Measurements from ENCODE around the gene MTG2.

GRCh38 chr20:62167474-62167873, 15.4 kb upstream of the MTG2 start:
- TF ChIP-seq, protein P1, sequence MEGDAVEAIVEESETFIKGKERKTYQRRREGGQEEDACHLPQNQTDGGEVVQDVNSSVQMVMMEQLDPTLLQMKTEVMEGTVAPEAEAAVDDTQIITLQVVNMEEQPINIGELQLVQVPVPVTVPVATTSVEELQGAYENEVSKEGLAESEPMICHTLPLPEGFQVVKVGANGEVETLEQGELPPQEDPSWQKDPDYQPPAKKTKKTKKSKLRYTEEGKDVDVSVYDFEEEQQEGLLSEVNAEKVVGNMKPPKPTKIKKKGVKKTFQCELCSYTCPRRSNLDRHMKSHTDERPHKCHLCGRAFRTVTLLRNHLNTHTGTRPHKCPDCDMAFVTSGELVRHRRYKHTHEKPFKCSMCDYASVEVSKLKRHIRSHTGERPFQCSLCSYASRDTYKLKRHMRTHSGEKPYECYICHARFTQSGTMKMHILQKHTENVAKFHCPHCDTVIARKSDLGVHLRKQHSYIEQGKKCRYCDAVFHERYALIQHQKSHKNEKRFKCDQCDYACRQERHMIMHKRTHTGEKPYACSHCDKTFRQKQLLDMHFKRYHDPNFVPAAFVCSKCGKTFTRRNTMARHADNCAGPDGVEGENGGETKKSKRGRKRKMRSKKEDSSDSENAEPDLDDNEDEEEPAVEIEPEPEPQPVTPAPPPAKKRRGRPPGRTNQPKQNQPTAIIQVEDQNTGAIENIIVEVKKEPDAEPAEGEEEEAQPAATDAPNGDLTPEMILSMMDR (IDR thresholded peaks at IDR 0.05; ENCODE audit: low read depth, low read length), result no peak
- TF ChIP-seq POLR2A (IDR thresholded peaks at IDR 0.05; ENCODE audit: extremely low read depth, insufficient read length), result no peak

Measured in NB4 (cell line).